ENCODE data around the gene SLC5A8. TPM values are rescaled to one million over a fixed set of nuclear protein-coding genes. Genes with fewer than 3 reads are reported as not detected.

SLC5A8 gene
- total and polyA plus RNA-seq, 2 experiments from 2014 or later = not detected

DNA sequence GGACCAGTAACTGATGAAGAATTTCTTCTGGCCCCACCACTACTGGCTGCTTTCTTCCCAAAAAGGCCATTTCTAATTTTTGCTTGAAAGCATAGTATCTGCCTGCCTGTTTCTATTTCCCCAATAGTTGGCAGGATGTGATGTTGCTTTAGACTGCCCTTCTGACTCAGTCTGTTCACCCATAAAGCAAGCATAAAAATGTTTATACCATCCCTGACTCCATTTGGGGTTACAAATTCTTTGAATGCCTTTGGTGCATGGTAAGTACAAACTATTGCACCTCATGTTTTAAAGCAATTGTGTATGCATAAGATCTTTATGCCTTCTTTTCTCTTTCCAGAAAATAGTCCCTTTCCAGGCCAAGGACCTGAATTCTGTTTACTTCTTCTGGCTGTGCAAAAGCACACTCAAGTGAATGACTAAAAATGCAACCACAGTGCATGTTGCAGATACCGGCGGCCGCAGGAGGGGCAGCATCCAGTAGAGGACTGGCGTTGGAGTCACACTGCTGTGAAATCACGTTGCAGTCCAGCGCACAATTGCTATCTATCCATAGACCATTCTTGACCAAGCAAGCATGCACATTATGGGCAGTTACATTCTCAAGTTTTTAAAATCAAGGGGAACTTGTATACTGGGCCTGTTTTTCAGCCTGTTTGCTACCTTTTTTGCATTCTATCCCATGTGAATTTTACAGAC, 82.4 kb downstream of the SLC5A8 start:
- WGBS (ENCODE audit: low lambda C conversion rate, missing lambda C conversion rate) = 92% methylated on average over 6 of the region's 6 CpGs
- no peaks in the 10 kb centered on the region for H3K9me3 ChIP-seq (ENCODE audit: low read depth)
- H3K27me3 ChIP-seq = no peaks in the 10 kb centered on the region
- no peak overlapping the region for H2AFZ ChIP-seq
- H3K4me3 ChIP-seq = no peak overlapping the region
- no peaks in the 10 kb centered on the region for H3K79me2 ChIP-seq
- no peak overlapping the region for H3K27ac ChIP-seq
- TF ChIP-seq EZH2 (IDR thresholded peaks at IDR 0.05; ENCODE audit: borderline replicate concordance) = no peak
- no peak for TF ChIP-seq EZH2phosphoT487 (IDR thresholded peaks at IDR 0.05; ENCODE audit: low read depth, severe bottlenecking, unreplicated experiment)
- TF ChIP-seq, protein P1, sequence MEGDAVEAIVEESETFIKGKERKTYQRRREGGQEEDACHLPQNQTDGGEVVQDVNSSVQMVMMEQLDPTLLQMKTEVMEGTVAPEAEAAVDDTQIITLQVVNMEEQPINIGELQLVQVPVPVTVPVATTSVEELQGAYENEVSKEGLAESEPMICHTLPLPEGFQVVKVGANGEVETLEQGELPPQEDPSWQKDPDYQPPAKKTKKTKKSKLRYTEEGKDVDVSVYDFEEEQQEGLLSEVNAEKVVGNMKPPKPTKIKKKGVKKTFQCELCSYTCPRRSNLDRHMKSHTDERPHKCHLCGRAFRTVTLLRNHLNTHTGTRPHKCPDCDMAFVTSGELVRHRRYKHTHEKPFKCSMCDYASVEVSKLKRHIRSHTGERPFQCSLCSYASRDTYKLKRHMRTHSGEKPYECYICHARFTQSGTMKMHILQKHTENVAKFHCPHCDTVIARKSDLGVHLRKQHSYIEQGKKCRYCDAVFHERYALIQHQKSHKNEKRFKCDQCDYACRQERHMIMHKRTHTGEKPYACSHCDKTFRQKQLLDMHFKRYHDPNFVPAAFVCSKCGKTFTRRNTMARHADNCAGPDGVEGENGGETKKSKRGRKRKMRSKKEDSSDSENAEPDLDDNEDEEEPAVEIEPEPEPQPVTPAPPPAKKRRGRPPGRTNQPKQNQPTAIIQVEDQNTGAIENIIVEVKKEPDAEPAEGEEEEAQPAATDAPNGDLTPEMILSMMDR (IDR thresholded peaks at IDR 0.05; ENCODE audit: poor library complexity) = no peak
- no peaks in the 10 kb centered on the region for H3K4me1 ChIP-seq (ENCODE audit: insufficient read depth)
- H4K20me1 ChIP-seq (ENCODE audit: insufficient read depth, poor library complexity, severe bottlenecking) = no peaks in the 10 kb centered on the region
- no peak for DNase-seq (ENCODE audit: low spot score)
- H3K36me3 ChIP-seq (replicated peaks; ENCODE audit: insufficient read depth, low read depth) = no peaks in the 10 kb centered on the region
- H3K4me2 ChIP-seq = no peak overlapping the region
- H3K9me2 ChIP-seq (replicated peaks; ENCODE audit: insufficient read depth) = no peaks in the 10 kb centered on the region

- no peak overlapping the region for H2AFZ ChIP-seq
- no peaks in the 10 kb centered on the region for H4K20me1 ChIP-seq (ENCODE audit: insufficient read depth, poor library complexity, severe bottlenecking)
- no peak overlapping the region for H3K4me2 ChIP-seq
- no peaks in the 10 kb centered on the region for H3K4me1 ChIP-seq (ENCODE audit: insufficient read depth)
- no peak overlapping the region for H3K4me3 ChIP-seq
- no peaks in the 10 kb centered on the region for H3K9me2 ChIP-seq (replicated peaks; ENCODE audit: insufficient read depth)
- WGBS (ENCODE audit: low lambda C conversion rate, missing lambda C conversion rate) = 94% methylated on average over 2 of the region's 2 CpGs
- TF ChIP-seq, protein P1 (IDR thresholded peaks at IDR 0.05; ENCODE audit: poor library complexity) = no peak
- TF ChIP-seq EZH2 (IDR thresholded peaks at IDR 0.05; ENCODE audit: borderline replicate concordance) = no peak
- no peak for TF ChIP-seq EZH2phosphoT487 (IDR thresholded peaks at IDR 0.05; ENCODE audit: low read depth, severe bottlenecking, unreplicated experiment)
- H3K27me3 ChIP-seq = no peaks in the 10 kb centered on the region
- DNase-seq (ENCODE audit: low spot score) = no peak
- no peaks in the 10 kb centered on the region for H3K36me3 ChIP-seq (replicated peaks; ENCODE audit: insufficient read depth, low read depth)
- no peaks in the 10 kb centered on the region for H3K79me2 ChIP-seq
- no peak overlapping the region for H3K27ac ChIP-seq
- no peaks in the 10 kb centered on the region for H3K9me3 ChIP-seq (ENCODE audit: low read depth)
Observed at GRCh38 chr12:101117842-101118241, 92.2 kb downstream of the SLC5A8 start.

DNA sequence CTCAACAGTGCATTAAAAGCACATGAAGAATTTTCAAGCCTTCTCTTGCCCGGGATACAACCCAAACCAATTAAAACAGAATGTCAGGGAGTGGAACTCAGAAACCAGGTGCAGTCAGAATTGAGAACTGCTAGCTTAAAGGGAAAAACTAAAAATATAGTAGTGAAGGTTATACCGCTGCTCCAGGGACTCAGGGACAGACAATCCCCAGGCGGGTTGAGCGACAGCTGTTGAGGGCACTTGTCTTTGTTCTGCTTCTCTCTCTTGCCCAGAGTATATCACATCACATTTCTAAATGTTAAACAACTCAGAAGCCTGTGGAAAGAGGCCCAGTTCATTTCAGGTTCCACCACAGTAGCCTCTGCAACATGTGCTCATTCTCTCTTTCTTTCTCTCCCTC, 93.1 kb downstream of the SLC5A8 start:
- no peaks in the 10 kb centered on the region for H3K4me1 ChIP-seq (ENCODE audit: insufficient read depth)
- 79% methylated on average over 4 of the region's 4 CpGs for WGBS (ENCODE audit: low lambda C conversion rate, missing lambda C conversion rate)
- H3K27ac ChIP-seq = no peak overlapping the region

More for the DNA sequence above, 93.1 kb downstream of the SLC5A8 start:
- Histone ChIP-seq H3K4me3 (no peak overlapping the region), H3K79me2 (no peaks in the 10 kb centered on the region), H2AFZ (no peak overlapping the region), H4K20me1 (ENCODE audit: insufficient read depth, poor library complexity, severe bottlenecking) (no peaks in the 10 kb centered on the region), H3K9me3 (ENCODE audit: low read depth) (no peaks in the 10 kb centered on the region), H3K9me2 (replicated peaks; ENCODE audit: insufficient read depth) (no peaks in the 10 kb centered on the region), H3K27me3 (no peaks in the 10 kb centered on the region), H3K4me2 (no peak overlapping the region), H3K36me3 (replicated peaks; ENCODE audit: insufficient read depth, low read depth) (no peaks in the 10 kb centered on the region)
- DNase-seq (ENCODE audit: low spot score) = no peak
- TF ChIP-seq EZH2 (IDR thresholded peaks at IDR 0.05; ENCODE audit: borderline replicate concordance) = no peak
- TF ChIP-seq, protein P1 (IDR thresholded peaks at IDR 0.05; ENCODE audit: poor library complexity) = no peak
- TF ChIP-seq EZH2phosphoT487 (IDR thresholded peaks at IDR 0.05; ENCODE audit: low read depth, severe bottlenecking, unreplicated experiment) = no peak
